HG02798 (cell line): ENCODE results near the gene PDE4C.

Experiments
- ATAC-seq: cut with Tn5 transposase; IDR thresholded peaks from one replicate; pipeline ENCODE4 v1.9.1; 2021; ENCODE audit warnings: mild to moderate bottlenecking; ENCODE audit not compliant: unreplicated experiment, poor library complexity

PDE4C gene

GRCh38 chr19:18225702-18226468, at the start of gene PDE4C:
Gene PDE4C, minus strand, starts transcription at chr19:18226438. Its CDS starts 23 bp downstream, at chr19:18226415.
- no peak for ATAC-seq

GRCh38 chr19:18274781-18275356, 48.6 kb upstream of the PDE4C start:
- ATAC-seq, result no peak

- no peak for ATAC-seq
These were observed 48.1 kb upstream of the PDE4C start, which contains the start of gene IQCN for GRCh38 chr19:18274219-18274780. Gene IQCN, minus strand, starts transcription at chr19:18274452. Its CDS starts 4,974 bp downstream, at chr19:18269478.

GRCh38 chr19:18273561-18274218, 47.5 kb upstream of the PDE4C start:
- no peak for ATAC-seq

- ATAC-seq, result no peak
These were observed 45.2 kb upstream of the PDE4C start for GRCh38 chr19:18271433-18271841.

GRCh38 chr19:18270326-18270725, 44.1 kb upstream of the PDE4C start:
- ATAC-seq, result no peak

DNA sequence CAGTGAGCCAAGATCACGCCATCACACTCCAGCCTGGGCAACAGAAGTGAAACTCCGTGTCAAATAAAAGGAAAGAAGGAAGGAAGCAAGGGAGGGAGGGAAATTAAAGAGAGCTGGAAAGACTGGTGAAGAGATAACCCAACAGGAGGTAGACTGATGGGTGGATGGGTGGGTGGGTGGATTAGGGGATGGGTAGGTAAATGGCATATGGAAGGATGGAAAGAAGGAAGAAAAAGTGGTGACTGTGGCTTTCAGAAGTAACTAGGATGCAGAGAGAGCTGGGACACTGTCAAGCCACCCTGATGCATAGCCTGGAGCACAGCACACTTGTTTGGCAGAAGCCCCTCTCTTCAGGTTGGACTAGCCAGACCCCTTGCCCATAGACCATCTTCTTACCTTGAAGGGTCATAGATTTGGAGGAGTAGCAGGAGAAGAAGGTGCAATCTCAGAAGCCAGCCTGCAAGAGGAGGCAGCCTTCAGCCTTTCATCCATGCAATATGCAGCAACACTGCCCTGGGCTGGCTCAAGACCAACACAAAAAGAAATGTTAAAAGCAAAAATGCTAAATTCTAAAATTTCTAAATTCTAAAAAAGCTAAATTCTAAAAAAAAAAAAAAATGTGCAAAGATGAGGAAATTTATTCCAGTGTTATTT, 43.0 kb upstream of the PDE4C start:
- no peak for ATAC-seq

- ATAC-seq, result no peak
These were observed 40.8 kb upstream of the PDE4C start for GRCh38 chr19:18266771-18267686.

DNA sequence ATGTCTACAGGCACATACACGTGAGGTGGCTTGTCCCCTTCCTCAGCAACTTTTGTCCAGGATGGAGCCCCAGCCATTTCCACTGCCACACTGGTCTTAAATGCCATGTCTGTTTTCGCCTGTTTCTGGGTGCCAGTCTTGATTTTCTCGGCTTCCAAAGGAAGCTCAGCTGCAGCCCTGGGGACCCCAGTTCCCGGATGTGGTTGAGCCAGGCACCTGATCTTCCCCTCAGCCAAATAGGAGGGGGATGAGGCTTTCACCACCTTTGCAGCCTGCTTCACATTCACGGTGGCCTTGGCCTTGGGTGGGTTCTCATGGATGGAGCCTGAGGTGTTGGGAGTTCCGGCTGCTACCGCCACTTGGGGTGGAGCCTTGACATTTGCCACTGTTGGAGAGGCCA, 39.3 kb upstream of the PDE4C start:
- ATAC-seq, result no peak

- ATAC-seq, result no peak
These were observed 38.8 kb upstream of the PDE4C start for GRCh38 chr19:18264971-18265540.

DNA sequence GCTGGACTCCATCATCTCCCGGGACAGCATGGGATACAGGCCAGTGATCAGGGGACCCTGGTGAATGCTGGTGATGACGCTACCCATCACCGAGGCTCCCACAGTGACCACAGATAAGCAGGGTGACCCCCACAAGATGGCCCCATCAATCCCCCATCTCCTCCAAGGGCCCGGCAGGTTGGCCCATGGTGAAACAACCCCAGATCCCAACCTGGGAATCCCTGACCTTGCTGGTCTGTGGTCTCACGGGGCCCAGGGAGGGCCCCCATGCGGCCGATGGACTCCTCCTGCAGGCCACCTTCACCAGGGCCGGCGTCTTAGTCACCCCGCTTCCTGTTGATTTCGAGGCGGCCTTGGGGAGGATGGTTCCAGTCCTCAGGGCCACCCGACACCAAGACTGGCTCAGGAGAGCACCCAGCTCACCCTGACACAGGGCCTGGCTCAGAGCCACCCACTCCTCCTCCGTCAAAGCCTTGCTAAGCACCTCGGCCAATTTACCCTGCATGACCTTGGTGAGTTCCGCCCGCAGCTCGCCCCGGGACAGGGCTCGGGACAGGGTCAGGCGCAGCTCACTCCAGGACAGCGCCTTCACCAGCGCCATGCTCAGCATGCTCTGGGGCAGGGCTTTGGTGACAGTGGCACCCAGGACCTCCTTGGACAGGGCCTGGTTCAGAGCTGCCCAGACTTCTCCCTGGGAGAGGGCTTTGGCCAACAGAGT, 38.1 kb upstream of the PDE4C start:
- ATAC-seq, result no peak

GRCh38 chr19:18263324-18264136, 37.3 kb upstream of the PDE4C start:
- ATAC-seq, result no peak

DNA sequence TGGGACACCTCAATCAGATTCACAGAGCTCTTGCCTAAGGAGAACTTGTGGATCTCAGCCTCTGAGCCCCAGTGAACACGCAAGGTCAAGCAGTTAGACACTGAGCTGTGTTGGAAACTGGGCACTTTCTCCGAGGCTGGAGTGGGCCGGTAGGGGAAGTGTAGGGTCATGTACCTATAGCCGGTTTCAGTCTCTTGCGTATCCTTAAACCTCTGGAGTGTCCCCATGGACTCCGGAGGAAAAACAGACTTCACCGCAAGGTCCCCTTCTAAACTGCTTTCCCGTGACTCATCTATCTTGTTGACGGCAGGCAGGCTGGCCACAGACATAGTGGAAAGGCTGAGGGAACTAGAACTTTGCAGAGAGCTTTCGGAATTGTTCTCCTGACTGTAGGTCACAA, 36.7 kb upstream of the PDE4C start:
- no peak for ATAC-seq

- ATAC-seq, result no peak
These were observed 35.9 kb upstream of the PDE4C start for GRCh38 chr19:18262144-18262543.

DNA sequence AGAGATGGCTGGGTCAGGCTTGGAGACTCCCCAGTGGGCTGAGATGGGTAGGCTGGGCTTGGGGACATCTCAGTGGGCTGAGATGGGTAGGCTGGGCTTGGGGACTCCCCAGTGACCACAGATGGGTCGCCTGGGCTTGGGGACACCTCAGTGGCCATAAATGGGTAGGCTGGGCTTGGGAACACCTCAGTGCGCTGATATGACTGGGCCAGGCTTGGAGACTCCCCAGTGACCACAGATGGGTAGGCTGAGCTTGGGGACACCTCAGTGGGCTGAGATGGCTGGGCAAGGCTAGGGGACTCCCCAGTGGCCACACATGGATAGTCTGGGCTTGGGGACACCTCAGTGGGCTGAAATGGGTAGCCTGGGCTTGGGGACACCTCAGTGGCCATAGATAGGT, 35.2 kb upstream of the PDE4C start:
- ATAC-seq, result no peak

- ATAC-seq, result no peak
These were observed 33.7 kb upstream of the PDE4C start for GRCh38 chr19:18259893-18260292.

DNA sequence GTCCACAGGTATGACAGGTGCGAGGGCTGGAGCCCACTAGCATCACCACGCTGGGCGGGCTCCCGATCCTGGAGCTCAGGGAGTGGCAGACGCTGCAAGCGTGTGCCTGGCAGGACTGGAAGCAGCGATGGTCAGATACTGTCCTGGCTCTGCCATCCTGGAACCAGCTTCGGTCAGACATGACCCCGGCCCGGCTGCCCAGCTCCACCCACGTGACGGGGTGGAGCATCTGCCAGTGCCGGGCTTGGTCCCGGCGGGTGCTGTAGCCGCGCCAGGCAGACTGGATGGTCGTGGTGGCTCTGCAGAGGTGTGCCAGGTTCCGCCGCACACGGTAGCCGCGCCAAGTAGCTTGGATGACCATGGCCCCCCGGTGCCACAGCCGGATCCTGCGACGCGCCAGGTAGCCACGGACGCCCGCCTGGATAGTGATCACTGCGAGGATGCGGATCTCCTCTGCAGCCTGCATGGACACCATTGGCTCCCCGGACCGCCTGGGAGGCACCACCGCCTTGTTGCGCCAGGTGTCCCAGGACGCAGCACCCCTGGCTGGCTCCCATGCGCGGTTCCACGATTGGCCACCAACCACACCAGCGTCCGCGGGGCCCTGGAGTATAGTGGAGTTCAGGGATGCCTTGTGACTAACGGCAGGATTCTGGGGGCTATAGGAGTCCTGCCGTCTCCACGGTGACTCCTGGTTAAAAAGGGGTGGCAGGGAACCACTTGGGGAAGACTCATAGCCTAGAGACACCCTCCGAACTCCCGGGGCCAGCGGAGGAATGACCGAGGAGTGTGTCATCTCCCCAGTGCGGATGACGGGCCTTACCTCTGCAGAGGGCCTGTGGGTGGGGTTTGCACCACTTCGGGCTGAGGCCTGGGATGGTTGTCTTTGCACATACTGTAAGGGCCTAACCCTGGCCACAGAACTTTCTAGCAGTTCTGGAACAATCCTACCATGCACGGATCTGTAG, 31.5 kb upstream of the PDE4C start:
- ATAC-seq, result no peak
